Gastroesophageal sphincter (tissue), 3 donors: Measurements from ENCODE around the gene NKIRAS2.

Experiments used
- CTCF ChIP-seq, 4 experiments: fragments of 200-600 bp in 2 of 4; fragments of 450-650 bp in 2 of 4; sonication (generic) in 1 of 4; IDR thresholded peaks; one replicate each; pipeline ENCODE4 v1.5.1; 2017 to 2019; ENCODE audit warnings: antibody characterized with exemption in 4 of 4, mild to moderate bottlenecking in 2 of 4, moderate library complexity in 2 of 4
- EP300 ChIP-seq: sonication (generic); formaldehyde crosslinking; IDR thresholded peaks from one replicate; pipeline ENCODE4 v1.6.1; 2017; ENCODE audit warnings: antibody characterized with exemption, mild to moderate bottlenecking
- POLR2A ChIP-seq, 2 donors: fragments of 450-650 bp; IDR thresholded peaks; one replicate each; pipeline ENCODE4 v1.6.1; 2017; ENCODE audit warnings: antibody characterized with exemption in 2 of 2, mild to moderate bottlenecking in 2 of 2, moderate library complexity in 1 of 2

DNA sequence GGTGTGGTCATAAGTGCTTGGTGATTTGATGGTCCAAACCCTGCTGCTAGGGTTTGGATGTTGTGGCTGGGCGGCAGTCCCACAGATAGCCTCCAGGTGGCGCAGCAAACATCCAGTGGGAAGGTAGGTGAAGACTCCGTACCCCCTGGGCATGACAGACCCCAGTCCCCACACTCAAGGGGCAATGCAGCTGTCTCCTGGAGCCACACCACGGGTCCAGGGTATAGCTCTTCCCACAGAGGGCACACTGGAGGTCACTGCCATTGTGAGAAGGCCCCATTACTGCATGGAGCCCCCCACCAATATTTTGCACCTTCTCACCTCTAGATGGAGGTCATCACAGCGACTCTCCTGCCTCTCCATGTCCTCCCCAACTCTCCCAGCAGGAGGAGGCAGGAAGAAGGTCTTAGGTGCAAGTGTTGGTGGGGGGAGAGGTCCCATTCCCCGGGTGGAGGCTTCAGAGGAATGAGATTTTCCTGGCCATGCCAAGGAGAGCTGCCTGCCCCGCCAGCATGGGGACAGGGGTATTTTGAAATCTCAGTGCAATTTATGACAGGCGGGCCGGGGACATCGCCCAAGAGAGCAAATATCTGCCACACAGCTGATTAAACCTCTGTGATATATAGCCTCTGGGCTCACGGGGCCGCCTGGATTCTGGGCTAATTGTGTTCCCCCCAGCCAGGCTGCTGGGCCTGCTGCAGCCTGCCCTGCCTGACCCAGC lies 47.6 kb downstream of the NKIRAS2 start:
- peak in 3 of 4 experiments; percentile 67 to 91 (median 84) for TF ChIP-seq CTCF (IDR thresholded peaks at IDR 0.05)
- no peak for TF ChIP-seq POLR2A (IDR thresholded peaks at IDR 0.05)
- no peak for TF ChIP-seq EP300
